Inferior parietal cortex (tissue), 1 donor: ENCODE results near the gene PYCR2.
"Not testable (repeated sequence)": the region's sequence is repeated elsewhere in the genome, so short reads cannot be mapped to it uniquely, and the experiment has no call there.

Experiments
- DNase-seq: peaks from one replicate; pipeline ENCODE4 v3.0.0-alpha.2; 2016; ENCODE audit errors: extremely low spot score

PYCR2 gene

GRCh38 chr1:225942574-225942973, 18.5 kb upstream of the PYCR2 start:
- DNase-seq: no peak

GRCh38 chr1:225941942-225942222, 17.8 kb upstream of the PYCR2 start:
- no peak for DNase-seq

GRCh38 chr1:225941187-225941941, 17.3 kb upstream of the PYCR2 start, which contains the start of gene LEFTY2:
LEFTY2 (minus strand) TSS chr1:225941220; CDS start chr1:225941140, 80 bp downstream.
- no peak for DNase-seq

GRCh38 chr1:225940385-225941151, 16.5 kb upstream of the PYCR2 start:
- no peak for DNase-seq

DNA sequence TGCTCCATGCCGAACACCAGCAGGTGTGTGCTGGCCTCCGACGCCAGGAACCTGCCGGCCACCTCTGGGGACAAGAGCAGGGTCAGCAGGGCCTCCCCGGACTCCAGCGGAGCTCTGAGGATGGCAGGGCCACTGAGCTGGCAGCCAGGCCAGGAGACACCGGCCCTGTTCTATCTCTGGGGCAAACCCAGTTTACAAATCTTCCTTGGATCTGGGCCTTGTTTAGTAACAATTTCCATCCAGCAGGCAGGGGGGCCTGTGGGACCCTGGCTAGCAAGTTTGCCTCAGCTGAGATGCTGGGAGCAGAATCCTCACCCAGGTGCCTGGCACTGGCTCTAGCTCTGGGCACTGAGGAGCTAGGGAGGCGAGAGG, 15.9 kb upstream of the PYCR2 start:
- not testable (repeated sequence) for DNase-seq

GRCh38 chr1:225939097-225939938, 15.3 kb upstream of the PYCR2 start:
- DNase-seq: not testable (repeated sequence)

- DNase-seq: no peak
Measured at GRCh38 chr1:225937048-225937968, 13.3 kb upstream of the PYCR2 start.

DNA sequence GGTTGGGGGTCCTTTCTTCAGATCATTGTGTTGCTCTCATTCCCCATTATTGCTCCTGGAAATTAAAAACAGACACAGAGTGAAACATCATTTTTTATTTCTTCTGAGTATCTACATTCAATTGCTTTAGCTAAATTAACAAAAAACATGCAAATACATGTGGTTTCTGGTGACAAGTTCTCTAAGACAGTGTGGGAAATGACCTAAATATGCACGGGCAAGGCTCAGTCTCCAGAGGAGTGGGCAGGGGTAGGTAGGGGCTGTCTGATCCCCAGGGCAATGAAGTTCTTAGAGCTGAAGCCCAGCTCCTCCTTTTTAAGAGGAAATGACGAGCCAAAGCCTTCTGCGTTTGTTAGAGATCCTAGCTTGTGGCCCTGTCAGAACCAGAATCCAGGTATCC, 12.5 kb upstream of the PYCR2 start:
- DNase-seq: no peak

DNA sequence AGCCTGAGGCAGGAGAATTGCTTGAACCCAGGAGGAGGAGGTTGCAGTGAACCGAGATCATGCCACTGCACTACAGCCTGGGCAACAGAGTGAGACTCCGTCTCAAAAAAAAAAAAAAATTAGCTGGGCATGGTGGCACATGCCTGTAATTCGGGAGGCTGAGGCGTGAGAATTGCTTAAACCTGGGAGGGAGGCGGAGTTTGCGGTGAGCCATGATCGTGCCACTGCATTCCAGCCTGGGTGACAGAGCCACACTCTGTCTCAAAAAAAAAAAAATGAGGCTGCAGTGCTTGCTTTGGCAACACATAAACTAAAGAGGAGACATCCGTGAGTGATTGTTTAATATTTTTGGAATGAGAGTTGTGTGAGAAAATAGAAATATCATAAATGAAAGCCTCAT, 12.0 kb upstream of the PYCR2 start:
- not testable (repeated sequence) for DNase-seq

GRCh38 chr1:225934711-225935110, 10.7 kb upstream of the PYCR2 start:
- no peak for DNase-seq

DNA sequence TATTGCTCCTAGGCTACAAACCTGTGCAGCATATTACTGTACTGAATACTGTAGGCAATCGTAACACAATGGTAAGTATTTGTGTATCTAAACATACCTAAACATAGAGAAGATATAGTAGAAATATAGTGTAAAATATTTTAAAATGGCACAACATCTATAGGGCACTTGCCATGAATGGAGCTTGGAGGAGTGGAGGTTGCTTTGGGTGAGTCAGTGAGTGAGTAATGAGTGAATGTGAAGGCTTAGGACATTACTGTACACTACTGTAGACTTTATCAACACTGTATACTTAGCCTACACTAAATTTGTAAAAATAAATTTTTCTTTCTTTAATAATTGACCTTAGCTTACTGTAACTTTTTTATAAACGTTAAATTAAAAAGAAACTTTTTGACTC, 9.0 kb upstream of the PYCR2 start:
- no peak for DNase-seq

DNA sequence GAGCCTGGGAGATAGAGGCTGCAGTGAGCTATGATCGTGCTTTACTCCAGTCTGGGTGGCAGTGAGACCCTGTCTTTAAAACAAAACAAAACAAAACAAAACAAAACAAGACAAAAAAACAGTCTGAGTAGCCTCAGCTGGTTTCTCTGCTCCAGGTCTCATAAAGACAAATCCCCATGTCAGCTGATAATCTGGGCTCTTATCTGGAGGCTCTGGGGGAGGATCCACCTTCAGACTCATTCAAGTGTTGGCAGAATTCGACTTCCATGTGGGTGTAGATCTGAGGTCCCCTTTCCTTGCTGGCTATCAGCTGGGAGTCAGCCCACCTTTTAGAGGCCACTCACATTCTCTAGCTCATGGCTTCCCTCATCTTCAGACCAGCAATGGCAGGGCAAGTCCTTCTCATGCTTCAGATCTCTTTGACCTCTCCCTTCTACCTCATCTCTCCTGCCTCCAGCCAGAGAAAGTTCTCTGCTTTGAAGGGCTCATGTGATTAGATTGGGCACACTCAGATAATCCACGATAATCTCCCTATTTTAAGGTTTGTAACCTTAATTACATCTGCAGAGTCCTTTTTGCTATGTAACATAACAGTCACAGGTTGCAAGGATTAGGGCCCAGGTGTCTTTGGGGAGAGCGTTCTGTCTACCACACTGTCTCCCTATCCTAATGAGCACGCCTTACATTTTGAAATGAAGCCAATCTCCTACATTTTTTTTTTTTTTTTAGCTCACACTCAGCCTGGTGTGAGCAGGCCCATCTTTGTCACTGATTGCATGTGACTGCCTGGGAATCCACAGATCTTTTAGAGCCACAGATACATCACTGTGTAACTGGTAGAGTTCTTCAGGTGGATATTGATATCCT, 7.5 kb upstream of the PYCR2 start:
- no peak for DNase-seq

GRCh38 chr1:225930566-225930965, 6.5 kb upstream of the PYCR2 start:
- DNase-seq: no peak

GRCh38 chr1:225929462-225929861, 5.4 kb upstream of the PYCR2 start:
- not testable (repeated sequence) for DNase-seq

DNA sequence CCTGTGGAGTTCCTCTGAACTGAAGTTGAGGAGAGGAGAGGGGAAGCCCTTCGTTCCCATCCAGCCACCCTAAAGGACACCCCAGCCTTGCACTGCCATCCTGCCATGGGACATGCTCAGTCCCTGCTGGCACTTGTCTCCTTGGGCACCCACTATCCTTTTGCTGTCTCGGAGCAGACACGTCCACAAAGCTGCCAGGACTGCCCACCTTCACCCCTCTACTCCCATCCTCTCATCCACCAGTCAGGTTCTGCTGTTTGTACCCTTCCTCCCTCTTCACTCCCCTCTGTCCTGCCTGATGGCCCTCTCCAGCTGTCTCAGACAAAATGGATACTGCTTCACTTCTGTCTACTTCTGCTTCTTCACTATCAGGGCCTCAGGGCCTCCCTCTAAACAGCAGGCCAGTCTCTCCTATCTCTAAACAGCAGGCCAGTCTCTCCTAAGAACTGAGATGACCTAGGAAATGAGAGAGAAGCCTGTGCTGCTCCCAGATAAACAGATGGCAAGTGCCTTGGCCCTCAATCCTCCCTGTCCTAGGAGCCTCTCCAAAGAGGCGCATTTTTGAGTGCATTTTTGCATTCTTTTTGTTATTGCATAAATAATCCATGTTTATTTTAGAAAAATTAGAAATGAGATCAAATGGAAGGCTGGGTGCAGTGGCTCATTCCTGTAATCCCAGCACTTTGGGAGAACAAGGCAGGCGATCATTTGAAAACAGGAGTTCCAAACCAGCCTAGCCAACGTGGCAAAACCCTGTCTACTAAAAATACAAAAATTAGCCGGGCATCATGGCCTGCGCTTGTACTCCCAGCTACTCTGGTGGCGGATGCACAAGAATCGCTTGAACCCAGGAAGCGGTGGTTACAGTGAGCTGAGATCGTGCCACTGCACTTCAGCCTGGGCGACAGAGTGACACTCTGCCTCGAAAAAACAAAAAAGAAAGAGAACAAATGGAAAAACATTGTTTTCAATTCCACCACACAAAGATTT, 4.4 kb upstream of the PYCR2 start:
- DNase-seq: peak; percentile 63

DNA sequence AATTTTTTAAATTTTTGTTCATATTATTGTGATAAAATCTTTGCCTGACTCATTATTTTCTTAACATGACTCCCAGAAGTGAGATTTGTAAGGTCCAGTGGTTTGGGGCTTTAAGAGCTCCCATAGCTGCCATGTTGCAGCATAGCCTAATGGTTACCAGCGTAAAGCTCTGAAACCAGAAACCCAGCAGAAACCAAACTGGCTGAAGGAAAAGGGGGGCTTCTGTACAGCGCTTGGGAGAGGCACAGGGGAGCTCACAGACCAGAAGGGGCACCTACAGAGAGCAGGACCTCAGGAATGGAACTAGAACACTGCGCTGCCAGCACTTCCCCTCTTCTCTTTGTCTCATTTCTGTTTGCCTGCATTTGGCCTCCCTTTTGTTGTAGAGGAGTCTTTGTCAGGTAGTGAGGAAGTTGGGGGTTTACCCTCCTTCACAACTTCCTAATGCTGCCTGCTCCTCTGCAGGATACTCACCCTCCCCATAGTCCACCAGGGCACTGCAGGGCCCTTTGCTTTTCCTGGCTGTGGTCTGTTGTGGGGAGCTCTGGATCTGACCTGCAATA, 2.6 kb upstream of the PYCR2 start:
- DNase-seq: no peak

- no peak for DNase-seq
Measured at GRCh38 chr1:225923381-225923691, 714 bp downstream of the PYCR2 start.

GRCh38 chr1:225921734-225922709, 2.0 kb downstream of the PYCR2 start:
- no peak for DNase-seq
